H1 (cell line): Measurements from ENCODE around the gene TXNRD2. TPM values are rescaled to one million over a fixed set of nuclear protein-coding genes. Genes with fewer than 3 reads are reported as not detected.

Experiments
- JUN ChIP-seq: IDR thresholded peaks from 2 replicates; pipeline ENCODE4 v1.6.1; 2011; ENCODE audit warnings: low read depth, mild to moderate bottlenecking, improper control_type of control experiment, low read length
- KDM4A ChIP-seq: IDR thresholded peaks from one replicate; pipeline ENCODE4 v1.7.1; 2012; ENCODE audit warnings: low read depth, mild to moderate bottlenecking, moderate library complexity, low read length, inconsistent platforms; ENCODE audit not compliant: severe bottlenecking
- polyA plus RNA-seq, 7 experiments: library from polyadenylated mRNA; depleted of rRNA in 3 of 7; stranded (reverse) in 5 of 7; unstranded in 2 of 7; fragments of >200 nt in 5 of 7; fragments of 200-250 nt in 2 of 7; gene quantifications; 1 replicate in 5 of 7; 2 replicates in 1 of 7; 4 replicates in 1 of 7; pipeline versions ENCODE4 v1.2.1 to v1.2.3, GENCODE V29; 2011 to 2013; ENCODE audit warnings: missing spikeins in 2 of 7, mixed read lengths in 2 of 7
- total RNA-seq: library from RNA; stranded (reverse); fragmentation: NEBNext Ultra II Directional; extraction: Animal tissue kit (Norgen Biotek cat#: 25700); gene quantifications from 2 replicates; pipeline ENCODE4 v1.2.1, GENCODE V29; 2021

The TXNRD2 gene
- total and polyA plus RNA-seq, 2 of the 8 experiments (the other 6 are each of a cell fraction or from before 2014, with no cell fraction given): 14.8 to 21.9 TPM

DNA sequence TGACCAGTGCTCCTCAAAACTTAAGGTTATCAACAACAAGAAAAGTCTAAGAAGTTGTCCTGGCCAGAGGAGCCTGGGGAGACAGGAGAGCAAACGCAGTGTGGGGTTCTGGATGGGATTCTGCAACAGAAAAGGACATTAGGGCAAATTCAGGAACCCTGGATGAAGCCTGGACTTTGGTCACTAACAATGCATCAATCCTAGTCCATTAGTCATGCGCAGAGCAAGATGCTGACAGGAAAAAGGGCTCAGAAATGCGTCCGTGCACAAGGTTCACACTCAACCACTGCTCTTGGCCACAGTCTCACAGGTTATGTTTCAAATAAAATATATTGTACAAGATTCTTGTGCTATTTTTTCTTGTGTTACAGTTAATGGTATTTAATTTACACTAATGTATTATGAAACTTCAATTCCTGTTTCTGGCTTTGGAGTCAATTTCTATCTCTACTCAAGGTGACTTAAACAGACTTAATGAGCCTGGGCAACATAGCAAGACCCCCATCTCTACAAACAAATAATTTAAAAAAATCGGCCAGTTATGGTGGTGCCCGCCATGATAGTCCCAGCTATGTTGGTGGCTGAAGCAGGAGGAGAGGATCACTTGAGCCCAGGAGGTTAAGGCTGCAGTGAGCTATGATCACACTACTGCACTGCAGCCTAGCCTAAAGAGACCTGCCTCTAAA is 100.5 kb downstream of the TXNRD2 start (continued):
- no peak for TF ChIP-seq KDM4A
- TF ChIP-seq JUN: no peak
- TF ChIP-seq, all 59 proteins: peak for 0
